Astrocyte (in vitro differentiated cells and primary cell): ENCODE data around the gene CUTA. TPM values are rescaled to one million over a fixed set of nuclear protein-coding genes. Genes with fewer than 3 reads are reported as not detected.

Experiments used
- DNase-seq: peaks from one replicate; pipeline ENCODE4 v3.0.0-alpha.2; 2010; ENCODE audit warnings: low read depth
- FAIRE-seq: peaks from 2 replicates; lab custom pipeline; 2011; peaks lifted over from hg19 to GRCh38; lab: Jason Lieb, UNC
- H2AFZ ChIP-seq: 2 replicates; pipeline ENCODE4 v1.6.0; 2012; ENCODE audit warnings: low read depth, low read length, inconsistent platforms
- H3K27ac ChIP-seq: 2 replicates; pipeline ENCODE4 v1.5.1; 2011; ENCODE audit warnings: low read depth, low read length, inconsistent platforms
- H3K27me3 ChIP-seq: 2 replicates; pipeline ENCODE4 v1.6.0; 2011; ENCODE audit warnings: low read length, inconsistent platforms; ENCODE audit not compliant: insufficient read depth
- H3K36me3 ChIP-seq: 2 replicates; pipeline ENCODE4 v1.5.1; 2011; ENCODE audit warnings: low read length, inconsistent platforms; ENCODE audit not compliant: insufficient read depth
- H3K4me1 ChIP-seq: 2 replicates; pipeline ENCODE4 v1.5.1; 2011; ENCODE audit warnings: low read length, inconsistent platforms; ENCODE audit not compliant: insufficient read depth
- H3K4me2 ChIP-seq: 2 replicates; pipeline ENCODE4 v1.6.0; 2012; ENCODE audit warnings: low read length, inconsistent platforms
- H3K4me3 ChIP-seq: 2 replicates; pipeline ENCODE4 v1.5.1; 2011; ENCODE audit warnings: low read depth, mild to moderate bottlenecking, low read length, inconsistent platforms; ENCODE audit not compliant: insufficient read depth
- H3K79me2 ChIP-seq: 2 replicates; pipeline ENCODE4 v1.6.0; 2012; ENCODE audit warnings: mild to moderate bottlenecking, low read length, inconsistent platforms; ENCODE audit not compliant: insufficient read depth
- H3K9ac ChIP-seq: 2 replicates; pipeline ENCODE4 v1.6.0; 2012; ENCODE audit warnings: mild to moderate bottlenecking, low read length, inconsistent platforms
- H3K9me3 ChIP-seq: 2 replicates; pipeline ENCODE4 v1.5.1; 2012; ENCODE audit warnings: low read depth, mild to moderate bottlenecking, low read length, inconsistent platforms; ENCODE audit not compliant: insufficient read depth
- H4K20me1 ChIP-seq: 2 replicates; pipeline ENCODE4 v1.6.0; 2012; ENCODE audit warnings: low read length, inconsistent platforms; ENCODE audit not compliant: insufficient read depth
- H3K27ac Mint-ChIP-seq: one replicate; pipeline ENCODE4 v1.8.0; 2021; ENCODE audit warnings: mild to moderate bottlenecking, mixed read lengths; ENCODE audit not compliant: unreplicated experiment
- H3K27me3 Mint-ChIP-seq: one replicate; pipeline ENCODE4 v1.8.0; 2021; ENCODE audit warnings: low read depth, mixed read lengths; ENCODE audit not compliant: unreplicated experiment
- H3K36me3 Mint-ChIP-seq: one replicate; pipeline ENCODE4 v1.8.0; 2021; ENCODE audit warnings: low read depth, mixed read lengths; ENCODE audit not compliant: unreplicated experiment
- H3K4me1 Mint-ChIP-seq: one replicate; pipeline ENCODE4 v1.8.0; 2021; ENCODE audit warnings: low read depth, mixed read lengths; ENCODE audit not compliant: unreplicated experiment
- H3K4me3 Mint-ChIP-seq: one replicate; pipeline ENCODE4 v1.8.0; 2021; ENCODE audit warnings: mild to moderate bottlenecking, moderate library complexity, mixed read lengths; ENCODE audit not compliant: unreplicated experiment
- H3K9me3 Mint-ChIP-seq: one replicate; pipeline ENCODE4 v1.8.0; 2021; ENCODE audit warnings: mild to moderate bottlenecking, mixed read lengths; ENCODE audit not compliant: unreplicated experiment
- EZH2 ChIP-seq: IDR thresholded peaks from 2 replicates; pipeline ENCODE4 v1.6.1; 2012; ENCODE audit warnings: mild to moderate bottlenecking, low read length, inconsistent platforms; ENCODE audit not compliant: insufficient read depth
- total RNA-seq: library from RNA; stranded (reverse); gene quantifications from 2 replicates; pipeline ENCODE4 v1.2.1, GENCODE V29; 2021
- TF ChIP-seq, protein P1 (sequence below): IDR thresholded peaks from 2 replicates; pipeline ENCODE4 v1.5.1; 2011; ENCODE audit warnings: low read depth, mild to moderate bottlenecking, inconsistent platforms, low read length, moderate library complexity; ENCODE audit not compliant: insufficient read depth

Gene CUTA
- total RNA-seq, 1 donor from 2014 or later: 256 TPM

DNA sequence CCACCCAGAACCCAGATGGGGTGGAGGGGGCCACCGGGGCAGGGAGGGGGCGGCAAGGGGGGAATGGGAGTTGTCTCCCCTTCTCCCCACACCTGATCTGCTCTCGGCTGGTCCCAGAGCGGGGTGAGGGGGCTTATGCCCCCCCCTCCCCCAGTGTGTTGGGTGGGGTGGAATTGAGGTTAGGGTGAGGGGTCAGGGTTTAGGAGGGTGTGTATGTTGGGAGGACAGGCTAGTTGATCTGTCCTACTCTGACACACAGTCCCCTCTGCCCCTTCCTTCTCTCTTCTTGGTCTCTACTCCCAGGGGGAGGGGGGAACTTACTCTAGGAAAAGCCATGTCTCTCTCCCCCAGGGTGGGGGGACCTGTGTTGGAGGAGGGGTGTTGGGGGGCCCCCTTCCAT is 34.6 kb upstream of the CUTA start:
- FAIRE-seq: no peak
- H3K4me2 ChIP-seq: no peak overlapping the region
- no peak overlapping the region for H3K4me3 ChIP-seq
- no peak for DNase-seq
- H3K9me3 Mint-ChIP-seq: no peaks in the 10 kb centered on the region
- H3K36me3 Mint-ChIP-seq: peaks cover 23% of the 10 kb centered on the region
- peaks cover 8% of the 10 kb centered on the region for H3K4me1 Mint-ChIP-seq
- peaks cover 31% of the 10 kb centered on the region for H3K79me2 ChIP-seq
- no peak overlapping the region for H3K27ac ChIP-seq
- peaks cover 11% of the 10 kb centered on the region for H3K36me3 ChIP-seq
- no peak overlapping the region for H3K9ac ChIP-seq
- no peaks in the 10 kb centered on the region for H3K27me3 Mint-ChIP-seq
- TF ChIP-seq EZH2: no peak
- TF ChIP-seq, protein P1, sequence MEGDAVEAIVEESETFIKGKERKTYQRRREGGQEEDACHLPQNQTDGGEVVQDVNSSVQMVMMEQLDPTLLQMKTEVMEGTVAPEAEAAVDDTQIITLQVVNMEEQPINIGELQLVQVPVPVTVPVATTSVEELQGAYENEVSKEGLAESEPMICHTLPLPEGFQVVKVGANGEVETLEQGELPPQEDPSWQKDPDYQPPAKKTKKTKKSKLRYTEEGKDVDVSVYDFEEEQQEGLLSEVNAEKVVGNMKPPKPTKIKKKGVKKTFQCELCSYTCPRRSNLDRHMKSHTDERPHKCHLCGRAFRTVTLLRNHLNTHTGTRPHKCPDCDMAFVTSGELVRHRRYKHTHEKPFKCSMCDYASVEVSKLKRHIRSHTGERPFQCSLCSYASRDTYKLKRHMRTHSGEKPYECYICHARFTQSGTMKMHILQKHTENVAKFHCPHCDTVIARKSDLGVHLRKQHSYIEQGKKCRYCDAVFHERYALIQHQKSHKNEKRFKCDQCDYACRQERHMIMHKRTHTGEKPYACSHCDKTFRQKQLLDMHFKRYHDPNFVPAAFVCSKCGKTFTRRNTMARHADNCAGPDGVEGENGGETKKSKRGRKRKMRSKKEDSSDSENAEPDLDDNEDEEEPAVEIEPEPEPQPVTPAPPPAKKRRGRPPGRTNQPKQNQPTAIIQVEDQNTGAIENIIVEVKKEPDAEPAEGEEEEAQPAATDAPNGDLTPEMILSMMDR: no peak
- H4K20me1 ChIP-seq: peaks cover 16% of the 10 kb centered on the region
- no peak overlapping the region for H3K4me3 Mint-ChIP-seq
- H3K4me1 ChIP-seq: peaks cover 8% of the 10 kb centered on the region
- H3K27ac Mint-ChIP-seq: no peak overlapping the region
- H3K27me3 ChIP-seq: no peaks in the 10 kb centered on the region
- H2AFZ ChIP-seq: no peak overlapping the region
- no peaks in the 10 kb centered on the region for H3K9me3 ChIP-seq

DNA sequence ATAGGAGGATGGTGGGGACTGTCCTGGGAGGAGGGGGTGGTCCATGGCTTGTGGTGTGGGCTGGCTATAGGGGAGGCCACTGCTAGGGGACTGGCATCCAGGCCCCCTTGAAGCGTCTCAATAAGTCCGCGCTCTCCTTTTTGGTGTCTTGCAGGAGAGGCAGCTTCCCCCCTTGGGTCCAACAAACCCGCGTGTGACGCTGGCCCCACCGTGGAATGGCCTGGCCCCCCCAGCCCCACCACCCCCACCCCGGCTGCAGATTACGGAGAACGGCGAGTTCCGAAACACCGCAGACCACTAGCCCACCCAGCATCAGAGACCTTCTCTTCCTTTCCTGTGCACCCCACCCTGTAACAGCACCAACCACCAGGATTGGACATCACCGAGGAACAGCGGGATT is 33.7 kb upstream of the CUTA start:
- Mint-ChIP-seq H3K27ac (no peak overlapping the region), H3K36me3 (peaks cover 20% of the 10 kb centered on the region), H3K4me3 (no peak overlapping the region), H3K4me1 (peaks cover 8% of the 10 kb centered on the region), H3K27me3 (no peaks in the 10 kb centered on the region), H3K9me3 (no peaks in the 10 kb centered on the region)
- TF ChIP-seq, protein P1: no peak
- no peak for TF ChIP-seq EZH2
- no peak overlapping the region for H3K4me3 ChIP-seq
- DNase-seq (no peak), FAIRE-seq (no peak)
- no peak overlapping the region for H3K4me2 ChIP-seq
- H3K27ac ChIP-seq: no peak overlapping the region
- H3K79me2 ChIP-seq: peaks cover 24% of the 10 kb centered on the region
- no peaks in the 10 kb centered on the region for H3K27me3 ChIP-seq
- H3K4me1 ChIP-seq: peaks cover 8% of the 10 kb centered on the region
- no peak overlapping the region for H3K9ac ChIP-seq
- H3K9me3 ChIP-seq: no peaks in the 10 kb centered on the region
- no peak overlapping the region for H2AFZ ChIP-seq
- H4K20me1 ChIP-seq: peaks cover 11% of the 10 kb centered on the region
- peaks cover 9% of the 10 kb centered on the region for H3K36me3 ChIP-seq

DNA sequence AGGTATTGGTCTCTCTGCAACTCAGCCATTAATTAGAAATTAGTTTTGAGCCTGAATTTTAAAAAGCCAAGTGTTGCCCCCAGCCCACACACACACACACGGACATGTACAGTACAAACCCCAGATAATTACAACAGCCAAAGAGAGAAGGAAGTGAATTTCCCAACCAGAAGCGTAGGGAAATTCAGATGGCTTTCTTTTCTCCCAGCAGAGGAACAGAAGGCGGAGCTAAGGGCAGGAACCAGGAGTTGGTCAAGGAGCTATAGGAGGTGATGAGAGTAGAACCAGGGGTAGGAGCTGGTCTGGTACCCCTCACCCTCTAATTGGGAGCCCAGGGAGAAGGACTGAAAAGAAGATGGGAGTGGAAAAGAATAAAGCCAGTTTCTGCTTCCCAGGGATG is 32.5 kb upstream of the CUTA start:
- H3K79me2 ChIP-seq: peaks cover 14% of the 10 kb centered on the region
- peaks cover 8% of the 10 kb centered on the region for H3K4me1 Mint-ChIP-seq
- H3K4me2 ChIP-seq: no peak overlapping the region
- no peak overlapping the region for H3K4me3 Mint-ChIP-seq
- no peak overlapping the region for H2AFZ ChIP-seq
- H3K36me3 ChIP-seq: peaks cover under 1% of the 10 kb centered on the region
- TF ChIP-seq EZH2: no peak
- TF ChIP-seq, protein P1: no peak
- no peaks in the 10 kb centered on the region for H3K27me3 ChIP-seq
- peaks cover 4% of the 10 kb centered on the region for H4K20me1 ChIP-seq
- H3K4me3 ChIP-seq: no peak overlapping the region
- no peaks in the 10 kb centered on the region for H3K27me3 Mint-ChIP-seq
- no peaks in the 10 kb centered on the region for H3K9me3 Mint-ChIP-seq
- no peak overlapping the region for H3K27ac ChIP-seq
- no peak overlapping the region for H3K27ac Mint-ChIP-seq
- no peak overlapping the region for H3K9ac ChIP-seq
- DNase-seq: no peak
- no peak for FAIRE-seq
- H3K4me1 ChIP-seq: peaks cover 6% of the 10 kb centered on the region
- peaks cover 23% of the 10 kb centered on the region for H3K36me3 Mint-ChIP-seq
- H3K9me3 ChIP-seq: no peaks in the 10 kb centered on the region
